K562 (cell line): ENCODE results near the gene NR1H3. TPM values are rescaled to one million over a fixed set of nuclear protein-coding genes. Genes with fewer than 3 reads are reported as not detected.

ENCODE experiments used
- ATAC-seq: fragments of 200-7000 bp; cut with Tn5 transposase; 3 replicates; pipeline ENCODE4 v1.9.1; 2020; ENCODE audit warnings: moderate library complexity
- BruUV-seq: library from RNA; stranded (reverse); fragments of 400-500 nt; replicated peaks from 2 replicates; lab custom pipeline; 2021; lab: Mats Ljungman, UMichigan
- CTCF ChIA-PET: fragments of 300-600 bp; formaldehyde crosslinking; extraction: SDS; loops from one replicate; lab custom pipeline; 2021; ENCODE audit warnings: low intra/inter-chr PET ratio; lab: Yijun Ruan, JAX
- POLR2A ChIA-PET: fragments of 300-600, 350-650 bp; sonication (Branson Sonifier 250); formaldehyde crosslinking; extraction: SDS; loops from one replicate; lab custom pipeline; 2021; ENCODE audit warnings: antibody characterized with exemption, inconsistent platforms; lab: Yijun Ruan, JAX
- DNase-seq, 4 experiments: peaks; one replicate each; pipeline versions ENCODE4 v3.0.0 to v3.0.0-alpha.2; 2011 to 2018; ENCODE audit warnings: low spot score in 3 of 4, mixed read lengths in 3 of 4; ENCODE audit errors: extremely low read depth in 1 of 4
- FAIRE-seq: peaks from 2 replicates; lab custom pipeline; 2011; peaks lifted over from hg19 to GRCh38; lab: Jason Lieb, UNC
- H2AFZ ChIP-seq: 2 replicates; pipeline ENCODE4 v1.6.0; 2011; ENCODE audit warnings: low read depth, low read length, control low read depth, inconsistent platforms
- H3K27ac ChIP-seq: fragments of 200-600 bp; 3 replicates; pipeline ENCODE4 v1.8.0; 2011; ENCODE audit warnings: low read depth, mild to moderate bottlenecking, control low read depth, inconsistent platforms, low read length, moderate library complexity, mixed read lengths; ENCODE audit errors: extremely low read depth
- H3K27me3 ChIP-seq, 2 experiments: fragments of 300-600 bp in 1 of 2; 2 replicates in 1 of 2; 3 replicates in 1 of 2; pipeline versions ENCODE4 v1.6.0 to v1.8.0; 2011; ENCODE audit warnings: inconsistent platforms in 2 of 2, low read length in 2 of 2, mild to moderate bottlenecking in 1 of 2, mixed read lengths in 1 of 2, moderate library complexity in 1 of 2; ENCODE audit not compliant: control insufficient read depth in 2 of 2, insufficient read depth in 2 of 2
- H3K36me3 ChIP-seq: fragments of 300-600 bp; 3 replicates; pipeline ENCODE4 v1.8.0; 2011; ENCODE audit warnings: mild to moderate bottlenecking, low read length, inconsistent platforms; ENCODE audit not compliant: control insufficient read depth, insufficient read depth
- H3K4me1 ChIP-seq, 2 experiments: fragments of 200-600 bp in 1 of 2; replicated peaks in 1 of 2; 2 replicates in 1 of 2; 3 replicates in 1 of 2; pipeline versions ENCODE4 v1.5.1 to v1.8.0; 2011; ENCODE audit warnings: inconsistent platforms in 2 of 2, low read length in 2 of 2, mild to moderate bottlenecking in 1 of 2, mixed read lengths in 1 of 2, moderate library complexity in 1 of 2; ENCODE audit not compliant: control insufficient read depth in 2 of 2, insufficient read depth in 2 of 2
- H3K4me2 ChIP-seq: 2 replicates; pipeline ENCODE4 v1.6.1; 2011; ENCODE audit warnings: low read length, control low read depth, inconsistent platforms, mixed read lengths; ENCODE audit not compliant: insufficient read depth
- H3K4me3 ChIP-seq: fragments of 200-600 bp; sonication (generic), shearing (Covaris generic); 2 replicates; pipeline ENCODE4 v1.5.1; 2016; ENCODE audit warnings: control low read depth, inconsistent platforms
- H3K79me2 ChIP-seq: fragments of 200-600 bp; 3 replicates; pipeline ENCODE4 v1.8.0; 2011; ENCODE audit warnings: low read length, inconsistent platforms; ENCODE audit not compliant: control insufficient read depth, insufficient read depth
- H3K9ac ChIP-seq, 2 experiments: 2 replicates each; pipeline versions ENCODE4 v1.6.0 to v1.6.1; 2011; ENCODE audit warnings: low read depth in 2 of 2, low read length in 2 of 2, control low read depth in 1 of 2, inconsistent platforms in 1 of 2, mild to moderate bottlenecking in 1 of 2, mixed read lengths in 1 of 2; ENCODE audit not compliant: insufficient read depth in 1 of 2
- H3K9me1 ChIP-seq: one replicate; pipeline ENCODE4 v1.6.0; 2011; ENCODE audit warnings: inconsistent platforms, mild to moderate bottlenecking, low read length, moderate library complexity; ENCODE audit not compliant: control insufficient read depth, insufficient read depth
- H3K9me3 ChIP-seq: replicated peaks from 2 replicates; pipeline ENCODE4 v1.5.1; 2011; ENCODE audit warnings: low read depth, low read length, inconsistent platforms; ENCODE audit not compliant: control insufficient read depth, insufficient read depth
- H4K20me1 ChIP-seq: replicated peaks from 2 replicates; pipeline ENCODE4 v1.6.1; 2011; ENCODE audit warnings: low read length, inconsistent platforms, mixed read lengths; ENCODE audit not compliant: control insufficient read depth, insufficient read depth
- SUPT5H ChIP-seq: fragments of 450-650 bp; IDR thresholded peaks from 2 replicates; pipeline ENCODE4 v1.6.1; 2016
- WGBS: fragments of 100-300 bp; shearing (Covaris generic); methylation state at CpG from one replicate; pipeline ENCODE4 v1.1.6; 2016; ENCODE audit warnings: low coverage, mixed read lengths; ENCODE audit not compliant: insufficient coverage; ENCODE audit errors: missing lambda C conversion rate; 5-methylcytosine and 5-hydroxymethylcytosine counted together
- in situ Hi-C: fragments of 300-500 bp; cut with MboI; formaldehyde crosslinking; loops from 4 replicates; pipeline ENCODE4 v1.15.0; 2018; ENCODE audit warnings: inconsistent platforms, mixed read lengths
- intact Hi-C: fragments of 100-400 bp; cut with micrococcal nuclease; formaldehyde crosslinking; loops from 2 replicates; pipeline ENCODE4 v1.14.2; 2022
- polyA plus RNA-seq, 8 experiments: library from polyadenylated mRNA; depleted of rRNA in 4 of 8; stranded (reverse) in 5 of 8; unstranded in 3 of 8; fragments of >200 nt; fragmentation: Nextera tagmentation in 2 of 8; fragmentation: Illumina TruSeq in 1 of 8; extraction: Ambion mirVana in 2 of 8; extraction: Trizol in 1 of 8; gene quantifications; 2 replicates each; pipeline versions ENCODE4 v1.2.1 to v1.2.3, GENCODE V29; 2011 to 2014; ENCODE audit warnings: inconsistent platforms in 1 of 8, missing spikeins in 1 of 8
- total RNA-seq, 7 experiments: library from RNA; depleted of rRNA in 6 of 7; stranded (reverse); fragments of >200 nt in 6 of 7; fragmentation: Illumina TruSeq in 2 of 7; extraction: Trizol in 2 of 7; gene quantifications; 2 replicates each; pipeline versions ENCODE4 v1.2.1 to v1.2.3, GENCODE V29; 2011 to 2021; ENCODE audit warnings: low replicate concordance in 1 of 7
- TF ChIP-seq, protein P1 (sequence below), 2 experiments: fragments of 450-650 bp; conservative IDR thresholded peaks; 2 replicates each; pipeline ENCODE4 v1.6.1; 2017; ENCODE audit warnings: mild to moderate bottlenecking in 2 of 2, moderate library complexity in 2 of 2
- TF ChIP-seq, protein P2 (sequence below): fragments of 450-650 bp; IDR thresholded peaks from 2 replicates; pipeline ENCODE4 v1.6.1; 2018; ENCODE audit warnings: mild to moderate bottlenecking, low read depth; ENCODE audit not compliant: partially characterized antibody
- TF ChIP-seq, protein P3 (sequence below): fragments of 250-450 bp; sonication (Bioruptor Pico); IDR thresholded peaks from 2 replicates; pipeline ENCODE4 v1.5.0; 2021; ENCODE audit warnings: mild to moderate bottlenecking, borderline replicate concordance

NR1H3 gene
- total and polyA plus RNA-seq, 9 of the 15 experiments (the other 6 are each of a cell fraction or from before 2014, with no cell fraction given) = 8.2 to 26.0 (median 11.9) TPM

DNA sequence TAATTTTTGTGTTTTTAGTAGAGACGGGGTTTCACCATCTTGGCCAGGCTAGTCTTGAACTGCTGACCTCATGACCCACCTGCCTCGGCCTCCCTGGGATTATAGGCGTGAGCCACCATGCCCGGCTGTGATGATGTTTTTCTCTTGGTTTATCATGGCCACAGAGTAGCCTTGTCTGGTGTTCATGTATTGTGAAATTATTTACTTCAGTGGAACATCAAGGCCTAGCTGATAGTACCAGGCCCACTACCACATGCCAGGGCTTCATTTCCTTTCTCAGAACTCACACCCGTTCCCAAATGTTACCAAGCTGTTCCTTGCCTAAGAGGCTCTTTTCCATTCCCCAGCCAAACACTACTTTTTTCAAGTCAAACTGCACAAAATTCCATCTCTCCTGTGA, 49.2 kb upstream of the NR1H3 start:
- H3K4me3 ChIP-seq = no peak overlapping the region
- H3K9me1 ChIP-seq = no peaks in the 10 kb centered on the region
- no peaks in the 10 kb centered on the region; a peak in 3 of 5 replicates for H3K4me1 ChIP-seq
- in situ Hi-C loops (no loop called here), intact Hi-C loops (no loop called here)
- no peaks in the 10 kb centered on the region for H4K20me1 ChIP-seq
- ChIA-PET POLR2A (interaction anchor here (0.6 to 0.8 kb wide), 3 partner anchors 25 to 972 kb away, joined by 3 read pairs; no protein-coding TSS in a partner anchor), CTCF (no interaction called here)
- H3K27me3 ChIP-seq = peaks cover 0 to 8% of the 10 kb centered on the region in 2 experiments; a peak in 1 of 5 replicates
- no peak for DNase-seq
- H3K9ac ChIP-seq = no peak overlapping the region
- H2AFZ ChIP-seq = no peak overlapping the region
- no TSS peak for BruUV-seq
- FAIRE-seq = no peak
- ATAC-seq = no peak
- no peak overlapping the region for H3K4me2 ChIP-seq
- no peaks in the 10 kb centered on the region for H3K9me3 ChIP-seq
- H3K27ac ChIP-seq = no peak overlapping the region
- TF ChIP-seq, protein P1, sequence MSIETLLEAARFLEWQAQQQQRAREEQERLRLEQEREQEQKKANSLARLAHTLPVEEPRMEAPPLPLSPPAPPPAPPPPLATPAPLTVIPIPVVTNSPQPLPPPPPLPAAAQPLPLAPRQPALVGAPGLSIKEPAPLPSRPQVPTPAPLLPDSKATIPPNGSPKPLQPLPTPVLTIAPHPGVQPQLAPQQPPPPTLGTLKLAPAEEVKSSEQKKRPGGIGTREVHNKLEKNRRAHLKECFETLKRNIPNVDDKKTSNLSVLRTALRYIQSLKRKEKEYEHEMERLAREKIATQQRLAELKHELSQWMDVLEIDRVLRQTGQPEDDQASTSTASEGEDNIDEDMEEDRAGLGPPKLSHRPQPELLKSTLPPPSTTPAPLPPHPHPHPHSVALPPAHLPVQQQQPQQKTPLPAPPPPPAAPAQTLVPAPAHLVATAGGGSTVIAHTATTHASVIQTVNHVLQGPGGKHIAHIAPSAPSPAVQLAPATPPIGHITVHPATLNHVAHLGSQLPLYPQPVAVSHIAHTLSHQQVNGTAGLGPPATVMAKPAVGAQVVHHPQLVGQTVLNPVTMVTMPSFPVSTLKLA (conservative IDR thresholded peaks at IDR 0.05) = no peak
- TF ChIP-seq SUPT5H = no peak
- TF ChIP-seq, protein P2, sequence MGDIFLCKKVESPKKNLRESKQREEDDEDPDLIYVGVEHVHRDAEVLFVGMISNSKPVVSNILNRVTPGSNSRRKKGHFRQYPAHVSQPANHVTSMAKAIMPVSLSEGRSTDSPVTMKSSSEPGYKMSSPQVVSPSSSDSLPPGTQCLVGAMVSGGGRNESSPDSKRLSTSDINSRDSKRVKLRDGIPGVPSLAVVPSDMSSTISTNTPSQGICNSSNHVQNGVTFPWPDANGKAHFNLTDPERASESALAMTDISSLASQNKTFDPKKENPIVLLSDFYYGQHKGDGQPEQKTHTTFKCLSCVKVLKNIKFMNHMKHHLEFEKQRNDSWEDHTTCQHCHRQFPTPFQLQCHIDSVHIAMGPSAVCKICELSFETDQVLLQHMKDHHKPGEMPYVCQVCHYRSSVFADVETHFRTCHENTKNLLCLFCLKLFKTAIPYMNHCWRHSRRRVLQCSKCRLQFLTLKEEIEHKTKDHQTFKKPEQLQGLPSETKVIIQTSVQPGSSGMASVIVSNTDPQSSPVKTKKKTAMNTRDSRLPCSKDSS = no peak
- TF ChIP-seq, protein P3, sequence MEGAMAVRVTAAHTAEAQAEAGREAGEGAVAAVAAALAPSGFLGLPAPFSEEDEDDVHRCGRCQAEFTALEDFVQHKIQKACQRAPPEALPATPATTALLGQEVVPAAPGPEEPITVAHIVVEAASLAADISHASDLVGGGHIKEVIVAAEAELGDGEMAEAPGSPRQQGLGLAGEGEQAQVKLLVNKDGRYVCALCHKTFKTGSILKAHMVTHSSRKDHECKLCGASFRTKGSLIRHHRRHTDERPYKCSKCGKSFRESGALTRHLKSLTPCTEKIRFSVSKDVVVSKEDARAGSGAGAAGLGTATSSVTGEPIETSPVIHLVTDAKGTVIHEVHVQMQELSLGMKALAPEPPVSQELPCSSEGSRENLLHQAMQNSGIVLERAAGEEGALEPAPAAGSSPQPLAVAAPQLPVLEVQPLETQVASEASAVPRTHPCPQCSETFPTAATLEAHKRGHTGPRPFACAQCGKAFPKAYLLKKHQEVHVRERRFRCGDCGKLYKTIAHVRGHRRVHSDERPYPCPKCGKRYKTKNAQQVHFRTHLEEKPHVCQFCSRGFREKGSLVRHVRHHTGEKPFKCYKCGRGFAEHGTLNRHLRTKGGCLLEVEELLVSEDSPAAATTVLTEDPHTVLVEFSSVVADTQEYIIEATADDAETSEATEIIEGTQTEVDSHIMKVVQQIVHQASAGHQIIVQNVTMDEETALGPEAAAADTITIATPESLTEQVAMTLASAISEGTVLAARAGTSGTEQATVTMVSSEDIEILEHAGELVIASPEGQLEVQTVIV (CRISPR knock-in tag) = no peak
- WGBS = 50% methylated on average over 5 of the region's 5 CpGs
- no peaks in the 10 kb centered on the region for H3K79me2 ChIP-seq
- no peaks in the 10 kb centered on the region for H3K36me3 ChIP-seq
